Left lung (tissue), 10 donors: ENCODE data around the gene SMCHD1. TPM values are rescaled to one million over a fixed set of nuclear protein-coding genes. Genes with fewer than 3 reads are reported as not detected.

Experiments
- ATAC-seq: fragments of 200-7000 bp; cut with Tn5 transposase; one replicate; pipeline ENCODE4 v1.9.1; 2020; ENCODE audit warnings: moderate library complexity
- DNase-seq, 4 donors: peaks; one replicate each; pipeline ENCODE4 v3.0.0-alpha.2; 2013 to 2020
- H3K27ac ChIP-seq, 2 donors: fragments of 200-600 bp; sonication (generic) in 1 of 2; one replicate each; pipeline versions ENCODE4 v1.5.0 to v1.8.0; 2020 to 2021
- H3K27me3 ChIP-seq, 2 donors: fragments of 200-600 bp; sonication (generic) in 1 of 2; one replicate each; pipeline versions ENCODE4 v1.5.0 to v1.8.0; 2020 to 2021
- H3K36me3 ChIP-seq, 2 donors: fragments of 200-600 bp; sonication (generic) in 1 of 2; one replicate each; pipeline versions ENCODE4 v1.5.0 to v1.8.0; 2020 to 2021
- H3K4me1 ChIP-seq, 2 donors: fragments of 200-600 bp; one replicate each; pipeline ENCODE4 v1.8.0; 2021
- H3K4me3 ChIP-seq, 2 donors: fragments of 200-600 bp; sonication (generic) in 1 of 2; one replicate each; pipeline versions ENCODE4 v1.5.0 to v1.8.0; 2020 to 2021; ENCODE audit warnings: mild to moderate bottlenecking in 1 of 2
- H3K9me3 ChIP-seq, 2 donors: fragments of 200-600 bp; sonication (generic) in 1 of 2; one replicate each; pipeline versions ENCODE4 v1.5.0 to v1.8.0; 2020 to 2021
- CTCF ChIP-seq, 2 donors: fragments of 200-600 bp; sonication (generic) in 1 of 2; IDR thresholded peaks; one replicate each; pipeline versions ENCODE4 v1.5.0 to v1.8.0; 2021; ENCODE audit warnings: antibody characterized with exemption in 2 of 2
- intact Hi-C, 2 donors: fragments of 100-400 bp; cut with DNase I; formaldehyde crosslinking; loops; one replicate each; pipeline versions ENCODE4 v1.11.2 to v1.14.2; 2022
- polyA plus RNA-seq, 6 donors: library from polyadenylated mRNA; unstranded; fragments of 120-200 nt; gene quantifications; one replicate each; pipeline ENCODE4 v1.2.1, GENCODE V29; 2013; ENCODE audit not compliant: insufficient read length in 6 of 6
- total RNA-seq, 2 donors: library from RNA; stranded (reverse); fragmentation: NEBNext Ultra II Directional; extraction: Animal tissue kit (Norgen Biotek cat#: 25700); gene quantifications; one replicate each; pipeline ENCODE4 v1.2.1, GENCODE V29; 2021
- donor health status: DM: no; HTN: yes; CAD: no.
- donor health status: DM: no; HTN: no; CAD: no.

The SMCHD1 gene
- total and polyA plus RNA-seq, 8 donors: 42.3 to 83.1 (median 72.2) TPM

- no peak for TF ChIP-seq CTCF (IDR thresholded peaks at IDR 0.05)
- Histone ChIP-seq H3K4me1 (peaks cover 0 to 11% of the 10 kb centered on the region in 2 donors), H3K4me3 (no peak overlapping the region), H3K27ac (no peak overlapping the region), H3K9me3 (peaks cover 0 to 7% of the 10 kb centered on the region in 2 donors), H3K36me3 (no peaks in the 10 kb centered on the region), H3K27me3 (peaks cover 0 to 13% of the 10 kb centered on the region in 2 donors)
- no peak for DNase-seq
- intact Hi-C loops: no loop called here
- no peak for ATAC-seq
Measured at GRCh38 chr18:2840521-2840920, 185.0 kb downstream of the SMCHD1 start.

- Histone ChIP-seq H3K27me3 (peaks cover 19 to 39% of the 10 kb centered on the region in 2 donors), H3K9me3 (no peaks in the 10 kb centered on the region), H3K36me3 (no peaks in the 10 kb centered on the region), H3K4me3 (no peak overlapping the region), H3K4me1 (peaks cover 5 to 37% of the 10 kb centered on the region in 2 donors), H3K27ac (no peak overlapping the region)
- ATAC-seq: peak; percentile 2
- peak in 1 of 4 donors; percentile 65 for DNase-seq
- no peak for TF ChIP-seq CTCF (IDR thresholded peaks at IDR 0.05)
- intact Hi-C loops: no loop called here
Measured at GRCh38 chr18:2843146-2843545, 187.6 kb downstream of the SMCHD1 start.

GRCh38 chr18:2845172-2845571 lies 189.6 kb downstream of the SMCHD1 start:
- no peak for TF ChIP-seq CTCF (IDR thresholded peaks at IDR 0.05)
- Histone ChIP-seq H3K27me3 (peaks cover 34 to 59% of the 10 kb centered on the region in 2 donors), H3K4me3 (no peak overlapping the region), H3K4me1 (peaks cover 5 to 51% of the 10 kb centered on the region in 2 donors), H3K36me3 (no peaks in the 10 kb centered on the region), H3K9me3 (no peaks in the 10 kb centered on the region), H3K27ac (peak overlapping the region in 1 of 2 donors; percentile 91)
- ATAC-seq (peak; percentile 45), DNase-seq (no peak)
- intact Hi-C loops: no loop called here

- Histone ChIP-seq H3K4me3 (peak within 1 kb of the TSS; percentile 30 to 73), H3K27me3 (peaks cover 34 to 60% of the 10 kb centered on the region in 2 donors), H3K36me3 (no peaks in the 10 kb centered on the region), H3K4me1 (peaks cover 5 to 54% of the 10 kb centered on the region in 2 donors), H3K27ac (peak within 1 kb of the TSS; percentile 70 to 91), H3K9me3 (no peaks in the 10 kb centered on the region)
- intact Hi-C loops: no loop called here
- DNase-seq (peak; percentile 33 to 97 (median 68)), ATAC-seq (peak; percentile 68)
- no peak for TF ChIP-seq CTCF (IDR thresholded peaks at IDR 0.05)
Measured at GRCh38 chr18:2846636-2847316, 191.2 kb downstream of the SMCHD1 start, which contains the start of gene EMILIN2. TSS of gene EMILIN2 (plus strand) at chr18:2847006. CDS start at chr18:2847189, 183 bp downstream.
